H1 (cell line): ENCODE data around the gene CPED1. TPM values are rescaled to one million over a fixed set of nuclear protein-coding genes. Genes with fewer than 3 reads are reported as not detected.

ENCODE experiments used
- BCL11A ChIP-seq, 2 experiments: IDR thresholded peaks; one replicate each; pipeline ENCODE4 v1.6.1; 2011; ENCODE audit warnings: low read depth in 2 of 2, low read length in 2 of 2, mild to moderate bottlenecking in 2 of 2
- CTBP2 ChIP-seq: IDR thresholded peaks from 2 replicates; pipeline ENCODE4 v1.7.0; 2011; ENCODE audit warnings: borderline replicate concordance, mild to moderate bottlenecking, moderate library complexity, mixed read lengths, low read length; ENCODE audit not compliant: insufficient read depth, insufficient read length
- KDM1A ChIP-seq: fragments of 200-600, 300-600 bp; sonication (generic); IDR thresholded peaks from 2 replicates; pipeline ENCODE4 v1.7.1; 2016; ENCODE audit warnings: mild to moderate bottlenecking, low read length, borderline replicate concordance
- SIN3A ChIP-seq, 2 experiments: IDR thresholded peaks in 1 of 2; conservative IDR thresholded peaks in 1 of 2; 2 replicates each; pipeline ENCODE4 v1.6.1; 2011 to 2012; ENCODE audit warnings: low read length in 2 of 2, improper control_type of control experiment in 1 of 2, low read depth in 1 of 2, mild to moderate bottlenecking in 1 of 2
- polyA plus RNA-seq, 7 experiments: library from polyadenylated mRNA; depleted of rRNA in 3 of 7; stranded (reverse) in 5 of 7; unstranded in 2 of 7; fragments of >200 nt in 5 of 7; fragments of 200-250 nt in 2 of 7; gene quantifications; 1 replicate in 5 of 7; 2 replicates in 1 of 7; 4 replicates in 1 of 7; pipeline versions ENCODE4 v1.2.1 to v1.2.3, GENCODE V29; 2011 to 2013; ENCODE audit warnings: missing spikeins in 2 of 7, mixed read lengths in 2 of 7
- total RNA-seq: library from RNA; stranded (reverse); fragmentation: NEBNext Ultra II Directional; extraction: Animal tissue kit (Norgen Biotek cat#: 25700); gene quantifications from 2 replicates; pipeline ENCODE4 v1.2.1, GENCODE V29; 2021
- TF ChIP-seq, protein P1 (sequence below): fragments of 300-600 bp; sonication (generic); IDR thresholded peaks from 2 replicates; pipeline ENCODE4 v1.7.1; 2012; ENCODE audit warnings: low read length, moderate library complexity, mild to moderate bottlenecking, inconsistent platforms; ENCODE audit not compliant: insufficient replicate concordance

Gene CPED1
- total and polyA plus RNA-seq, 2 of the 8 experiments (the other 6 are each of a cell fraction or from before 2014, with no cell fraction given): 0.08 to 0.39 TPM

DNA sequence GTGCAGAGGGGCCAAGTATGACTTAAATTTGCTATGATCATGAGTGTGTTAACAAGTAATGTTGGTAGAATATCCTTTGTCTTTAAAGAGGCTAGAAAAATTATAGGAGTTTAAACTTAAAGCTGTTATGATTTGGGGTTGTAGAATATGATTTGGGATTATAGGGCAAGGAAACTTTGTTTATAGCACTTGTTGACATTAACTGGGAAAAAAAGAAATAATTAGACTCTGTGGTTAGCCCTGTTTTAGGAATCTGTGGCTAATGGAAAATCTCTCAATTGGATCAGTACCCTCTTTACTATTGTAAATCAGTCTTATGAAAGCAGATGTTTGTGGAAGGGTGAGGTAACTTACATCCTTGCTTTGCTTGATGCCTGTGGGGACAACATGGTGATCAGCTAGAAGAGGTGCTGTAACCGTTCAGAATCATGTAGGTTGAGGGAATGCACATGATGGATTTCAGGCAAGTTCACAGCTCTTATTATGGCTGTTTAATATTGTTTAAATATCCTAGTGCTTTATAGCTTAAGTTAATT is 26.8 kb upstream of the CPED1 start (continued):
- TF ChIP-seq CTBP2: no peak
- TF ChIP-seq BCL11A (IDR thresholded peaks at IDR 0.05; ENCODE audit: low read depth in 2 of 2, low read length in 2 of 2): no peak
- TF ChIP-seq KDM1A: no peak
- TF ChIP-seq, protein P1, sequence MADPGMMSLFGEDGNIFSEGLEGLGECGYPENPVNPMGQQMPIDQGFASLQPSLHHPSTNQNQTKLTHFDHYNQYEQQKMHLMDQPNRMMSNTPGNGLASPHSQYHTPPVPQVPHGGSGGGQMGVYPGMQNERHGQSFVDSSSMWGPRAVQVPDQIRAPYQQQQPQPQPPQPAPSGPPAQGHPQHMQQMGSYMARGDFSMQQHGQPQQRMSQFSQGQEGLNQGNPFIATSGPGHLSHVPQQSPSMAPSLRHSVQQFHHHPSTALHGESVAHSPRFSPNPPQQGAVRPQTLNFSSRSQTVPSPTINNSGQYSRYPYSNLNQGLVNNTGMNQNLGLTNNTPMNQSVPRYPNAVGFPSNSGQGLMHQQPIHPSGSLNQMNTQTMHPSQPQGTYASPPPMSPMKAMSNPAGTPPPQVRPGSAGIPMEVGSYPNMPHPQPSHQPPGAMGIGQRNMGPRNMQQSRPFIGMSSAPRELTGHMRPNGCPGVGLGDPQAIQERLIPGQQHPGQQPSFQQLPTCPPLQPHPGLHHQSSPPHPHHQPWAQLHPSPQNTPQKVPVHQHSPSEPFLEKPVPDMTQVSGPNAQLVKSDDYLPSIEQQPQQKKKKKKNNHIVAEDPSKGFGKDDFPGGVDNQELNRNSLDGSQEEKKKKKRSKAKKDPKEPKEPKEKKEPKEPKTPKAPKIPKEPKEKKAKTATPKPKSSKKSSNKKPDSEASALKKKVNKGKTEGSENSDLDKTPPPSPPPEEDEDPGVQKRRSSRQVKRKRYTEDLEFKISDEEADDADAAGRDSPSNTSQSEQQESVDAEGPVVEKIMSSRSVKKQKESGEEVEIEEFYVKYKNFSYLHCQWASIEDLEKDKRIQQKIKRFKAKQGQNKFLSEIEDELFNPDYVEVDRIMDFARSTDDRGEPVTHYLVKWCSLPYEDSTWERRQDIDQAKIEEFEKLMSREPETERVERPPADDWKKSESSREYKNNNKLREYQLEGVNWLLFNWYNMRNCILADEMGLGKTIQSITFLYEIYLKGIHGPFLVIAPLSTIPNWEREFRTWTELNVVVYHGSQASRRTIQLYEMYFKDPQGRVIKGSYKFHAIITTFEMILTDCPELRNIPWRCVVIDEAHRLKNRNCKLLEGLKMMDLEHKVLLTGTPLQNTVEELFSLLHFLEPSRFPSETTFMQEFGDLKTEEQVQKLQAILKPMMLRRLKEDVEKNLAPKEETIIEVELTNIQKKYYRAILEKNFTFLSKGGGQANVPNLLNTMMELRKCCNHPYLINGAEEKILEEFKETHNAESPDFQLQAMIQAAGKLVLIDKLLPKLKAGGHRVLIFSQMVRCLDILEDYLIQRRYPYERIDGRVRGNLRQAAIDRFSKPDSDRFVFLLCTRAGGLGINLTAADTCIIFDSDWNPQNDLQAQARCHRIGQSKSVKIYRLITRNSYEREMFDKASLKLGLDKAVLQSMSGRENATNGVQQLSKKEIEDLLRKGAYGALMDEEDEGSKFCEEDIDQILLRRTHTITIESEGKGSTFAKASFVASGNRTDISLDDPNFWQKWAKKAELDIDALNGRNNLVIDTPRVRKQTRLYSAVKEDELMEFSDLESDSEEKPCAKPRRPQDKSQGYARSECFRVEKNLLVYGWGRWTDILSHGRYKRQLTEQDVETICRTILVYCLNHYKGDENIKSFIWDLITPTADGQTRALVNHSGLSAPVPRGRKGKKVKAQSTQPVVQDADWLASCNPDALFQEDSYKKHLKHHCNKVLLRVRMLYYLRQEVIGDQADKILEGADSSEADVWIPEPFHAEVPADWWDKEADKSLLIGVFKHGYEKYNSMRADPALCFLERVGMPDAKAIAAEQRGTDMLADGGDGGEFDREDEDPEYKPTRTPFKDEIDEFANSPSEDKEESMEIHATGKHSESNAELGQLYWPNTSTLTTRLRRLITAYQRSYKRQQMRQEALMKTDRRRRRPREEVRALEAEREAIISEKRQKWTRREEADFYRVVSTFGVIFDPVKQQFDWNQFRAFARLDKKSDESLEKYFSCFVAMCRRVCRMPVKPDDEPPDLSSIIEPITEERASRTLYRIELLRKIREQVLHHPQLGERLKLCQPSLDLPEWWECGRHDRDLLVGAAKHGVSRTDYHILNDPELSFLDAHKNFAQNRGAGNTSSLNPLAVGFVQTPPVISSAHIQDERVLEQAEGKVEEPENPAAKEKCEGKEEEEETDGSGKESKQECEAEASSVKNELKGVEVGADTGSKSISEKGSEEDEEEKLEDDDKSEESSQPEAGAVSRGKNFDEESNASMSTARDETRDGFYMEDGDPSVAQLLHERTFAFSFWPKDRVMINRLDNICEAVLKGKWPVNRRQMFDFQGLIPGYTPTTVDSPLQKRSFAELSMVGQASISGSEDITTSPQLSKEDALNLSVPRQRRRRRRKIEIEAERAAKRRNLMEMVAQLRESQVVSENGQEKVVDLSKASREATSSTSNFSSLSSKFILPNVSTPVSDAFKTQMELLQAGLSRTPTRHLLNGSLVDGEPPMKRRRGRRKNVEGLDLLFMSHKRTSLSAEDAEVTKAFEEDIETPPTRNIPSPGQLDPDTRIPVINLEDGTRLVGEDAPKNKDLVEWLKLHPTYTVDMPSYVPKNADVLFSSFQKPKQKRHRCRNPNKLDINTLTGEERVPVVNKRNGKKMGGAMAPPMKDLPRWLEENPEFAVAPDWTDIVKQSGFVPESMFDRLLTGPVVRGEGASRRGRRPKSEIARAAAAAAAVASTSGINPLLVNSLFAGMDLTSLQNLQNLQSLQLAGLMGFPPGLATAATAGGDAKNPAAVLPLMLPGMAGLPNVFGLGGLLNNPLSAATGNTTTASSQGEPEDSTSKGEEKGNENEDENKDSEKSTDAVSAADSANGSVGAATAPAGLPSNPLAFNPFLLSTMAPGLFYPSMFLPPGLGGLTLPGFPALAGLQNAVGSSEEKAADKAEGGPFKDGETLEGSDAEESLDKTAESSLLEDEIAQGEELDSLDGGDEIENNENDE: no peak
- TF ChIP-seq SIN3A (conservative IDR thresholded peaks at IDR 0.05 in 1 of 2, IDR thresholded peaks at IDR 0.05 in 1 of 2; ENCODE audit: low read depth in 1 of 2, low read length in 2 of 2): no peak
